ENCODE measurements around the gene PLB1. TPM values are rescaled to one million over a fixed set of nuclear protein-coding genes. Genes with fewer than 3 reads are reported as not detected.

PLB1 gene
- polyA plus RNA-seq, 2 of the 4 experiments (the other 2 are of a cell fraction) = 0.26 to 1.4 TPM

- no peak; a peak in 1 of 6 replicates for ATAC-seq
- Histone ChIP-seq H3K4me3 (no peak overlapping the region), H3K4me2 (no peak overlapping the region), H3K4me1 (no peaks in the 10 kb centered on the region), H3K9me3 (no peaks in the 10 kb centered on the region), H3K27ac (no peak overlapping the region; a peak in 1 of 6 replicates)
- no peak for FAIRE-seq
- ChIA-PET CTCF (interaction anchor here (0.6 to 1.9 kb wide), 5 partner anchors 9 to 148 kb away, joined by 3 to 4 read pairs (median 4); no protein-coding TSS in a partner anchor), POLR2A (no interaction called here)
- WGBS (ENCODE audit: missing lambda C conversion rate) = 50% methylated on average over 4 of the region's 4 CpGs
- no peak for TF ChIP-seq ELK1 (IDR thresholded peaks at IDR 0.05; ENCODE audit: low read depth, low read length)
- no peak for TF ChIP-seq MAZ (IDR thresholded peaks at IDR 0.05; ENCODE audit: borderline replicate concordance, low read depth, low read length)
- no peak for TF ChIP-seq JUNB (IDR thresholded peaks at IDR 0.05)
- no peak for TF ChIP-seq SREBF2 (IDR thresholded peaks at IDR 0.05)
- no peak for TF ChIP-seq KDM5A (IDR thresholded peaks at IDR 0.05)
- no peak for TF ChIP-seq POLR2A (IDR thresholded peaks at IDR 0.05; ENCODE audit: low read length)
- no peak for TF ChIP-seq NR3C1 (IDR thresholded peaks at IDR 0.05)
- TF ChIP-seq TP53 (CRISPR knock-in tag; IDR thresholded peaks at IDR 0.05) = no peak
- no peak for TF ChIP-seq CHD2 (IDR thresholded peaks at IDR 0.05; ENCODE audit: low read length, partially characterized antibody)
- TF ChIP-seq E2F6 (IDR thresholded peaks at IDR 0.05; ENCODE audit: borderline replicate concordance, low read depth) = no peak
- no peak for TF ChIP-seq JUN (IDR thresholded peaks at IDR 0.05)
- TF ChIP-seq PBX3 (IDR thresholded peaks at IDR 0.05) = no peak
- no peak for TF ChIP-seq MAFK (IDR thresholded peaks at IDR 0.05; ENCODE audit: partially characterized antibody)
- TF ChIP-seq BCL3 (IDR thresholded peaks at IDR 0.05) = no peak
- no peak for TF ChIP-seq EHMT2 (IDR thresholded peaks at IDR 0.05; ENCODE audit: low read depth)
- no peak for TF ChIP-seq HOXB13 (CRISPR knock-in tag; IDR thresholded peaks at IDR 0.05; ENCODE audit: low read depth)
- TF ChIP-seq HOXB5 (CRISPR knock-in tag; IDR thresholded peaks at IDR 0.05) = no peak
- no peak for TF ChIP-seq RNF2 (IDR thresholded peaks at IDR 0.05; ENCODE audit: borderline replicate concordance, low read depth)
- DNase-seq (ENCODE audit: low read depth in 1 of 2, low spot score in 1 of 2) = no peak
Observed at GRCh38 chr2:28528206-28528605, 32.3 kb downstream of the PLB1 start.

- FAIRE-seq (no peak), DNase-seq (ENCODE audit: low read depth in 1 of 2, low spot score in 1 of 2) (no peak), ATAC-seq (no peak)
- Histone ChIP-seq H3K4me2 (no peak overlapping the region), H3K9me3 (no peaks in the 10 kb centered on the region), H3K27ac (no peak overlapping the region), H3K4me3 (no peak overlapping the region), H3K4me1 (no peaks in the 10 kb centered on the region)
- ChIA-PET CTCF (interaction anchor here (0.7 to 1.4 kb wide), 2 partner anchors 9 to 10 kb away, joined by 3 read pairs; no protein-coding TSS in a partner anchor), POLR2A (no interaction called here)
- 33% methylated on average over 3 of the region's 3 CpGs for WGBS (ENCODE audit: missing lambda C conversion rate)
- TF ChIP-seq USF2 (IDR thresholded peaks at IDR 0.05) = 0 out of 2 replicates have a peak, but pooled peaks have one; percentile 22
- TF ChIP-seq NPAS2 (CRISPR knock-in tag; IDR thresholded peaks at IDR 0.05; ENCODE audit: borderline replicate concordance) = no peak
Observed at GRCh38 chr2:28530782-28531181, 34.9 kb downstream of the PLB1 start.

GRCh38 chr2:28532399-28532798 is 36.5 kb downstream of the PLB1 start:
- ChIA-PET POLR2A (no interaction called here), CTCF (interaction anchor here (1.4 to 2.4 kb wide), 2 partner anchors 18 to 849 kb away, joined by 3 to 6 read pairs; no protein-coding TSS in a partner anchor)
- no peak for FAIRE-seq
- no peak for TF ChIP-seq CBX8 (IDR thresholded peaks at IDR 0.05)
- no peak for TF ChIP-seq HOXB13 (CRISPR knock-in tag; IDR thresholded peaks at IDR 0.05; ENCODE audit: low read depth)
- no peak for TF ChIP-seq GATA3 (IDR thresholded peaks at IDR 0.05; ENCODE audit: borderline replicate concordance)
- no peak for TF ChIP-seq RARB (CRISPR knock-in tag; IDR thresholded peaks at IDR 0.05)
- no peak for TF ChIP-seq HMGXB4 (CRISPR knock-in tag; IDR thresholded peaks at IDR 0.05; ENCODE audit: borderline replicate concordance)
- no peak for TF ChIP-seq RCOR1 (IDR thresholded peaks at IDR 0.05; ENCODE audit: low read depth, low read length)
- no peak for TF ChIP-seq CHD4 (IDR thresholded peaks at IDR 0.05; ENCODE audit: borderline replicate concordance)
- no peak for TF ChIP-seq TFCP2L1 (CRISPR knock-in tag; IDR thresholded peaks at IDR 0.05)
- no peak for TF ChIP-seq HDAC2 (IDR thresholded peaks at IDR 0.05)
- TF ChIP-seq NFE2L2 (conservative IDR thresholded peaks at IDR 0.05; ENCODE audit: low read length) = no peak
- no peak for TF ChIP-seq POLR2A (IDR thresholded peaks at IDR 0.05; ENCODE audit: low read length)
- TF ChIP-seq BHLHE40 (IDR thresholded peaks at IDR 0.05; ENCODE audit: low read depth, low read length) = no peak

More at GRCh38 chr2:28532399-28532798, 36.5 kb downstream of the PLB1 start:
- H3K27ac ChIP-seq = no peak overlapping the region
- WGBS (ENCODE audit: missing lambda C conversion rate) = 67% methylated on average over 5 of the region's 5 CpGs
- H3K9me3 ChIP-seq = no peaks in the 10 kb centered on the region
- no peak overlapping the region for H3K4me3 ChIP-seq
- ATAC-seq (no peak), DNase-seq (ENCODE audit: low read depth in 1 of 2, low spot score in 1 of 2) (no peak)
- H3K4me2 ChIP-seq = no peak overlapping the region
- no peaks in the 10 kb centered on the region for H3K4me1 ChIP-seq

Data from A549 (cell line).